H1 (cell line): ENCODE measurements around the gene RNASE4. TPM values are rescaled to one million over a fixed set of nuclear protein-coding genes. Genes with fewer than 3 reads are reported as not detected.

Experiments used
- CTCF ChIA-PET: fragments of 300-600 bp; sonication (Branson Sonifier 250); formaldehyde crosslinking; loops from one replicate; lab custom pipeline; 2021; ENCODE audit not compliant: partially characterized antibody; lab: Charles Lee
- POLR2A ChIA-PET: fragments of 300-600 bp; sonication (Branson Sonifier 250); formaldehyde crosslinking; loops from one replicate; lab custom pipeline; 2021; ENCODE audit warnings: inconsistent platforms; ENCODE audit not compliant: partially characterized antibody; lab: Charles Lee
- DNase-seq, 2 experiments: peaks; one replicate each; pipeline versions ENCODE4 v3.0.0 to v3.0.0-alpha.2; 2010 to 2022; ENCODE audit warnings: low spot score in 2 of 2, low read depth in 1 of 2, mixed read lengths in 1 of 2
- FAIRE-seq: peaks from 2 replicates; lab custom pipeline; 2011; peaks lifted over from hg19 to GRCh38; lab: Jason Lieb, UNC
- H2AFZ ChIP-seq: 2 replicates; pipeline ENCODE4 v1.8.1; 2012; ENCODE audit warnings: low read length, inconsistent platforms
- H2AK5ac ChIP-seq: 2 replicates; pipeline ENCODE4 v1.6.1; 2013; ENCODE audit warnings: low read depth, low read length
- H2BK120ac ChIP-seq: replicated peaks from 2 replicates; pipeline ENCODE3; 2013; ENCODE audit warnings: low read depth, low read length, inconsistent platforms
- H2BK12ac ChIP-seq: 2 replicates; pipeline ENCODE4 v1.6.1; 2013; ENCODE audit warnings: low read depth, low read length
- H2BK15ac ChIP-seq: 2 replicates; pipeline ENCODE4 v1.6.1; 2013; ENCODE audit warnings: low read length
- H2BK20ac ChIP-seq: 2 replicates; pipeline ENCODE4 v1.6.1; 2013; ENCODE audit warnings: low read length
- H2BK5ac ChIP-seq: 2 replicates; pipeline ENCODE4 v1.6.1; 2013; ENCODE audit warnings: low read depth, low read length
- H3K14ac ChIP-seq: 2 replicates; pipeline ENCODE4 v1.6.1; 2013; ENCODE audit warnings: inconsistent platforms; ENCODE audit not compliant: insufficient read length
- H3K18ac ChIP-seq: 2 replicates; pipeline ENCODE4 v1.6.1; 2013; ENCODE audit warnings: low read length; ENCODE audit errors: extremely low read depth
- H3K23ac ChIP-seq: 2 replicates; pipeline ENCODE4 v1.6.1; 2013; ENCODE audit warnings: inconsistent platforms; ENCODE audit not compliant: insufficient read length
- H3K23me2 ChIP-seq: 2 replicates; pipeline ENCODE4 v1.6.1; 2013; ENCODE audit warnings: low read depth, low read length
- H3K27ac ChIP-seq: 2 replicates; pipeline ENCODE4 v1.6.1; 2011; ENCODE audit warnings: low read depth, low read length, inconsistent platforms
- H3K27me3 ChIP-seq, 4 experiments: replicated peaks in 1 of 4; 1 replicate in 1 of 4; 2 replicates in 3 of 4; pipeline versions ENCODE4 v1.6.1 to v1.8.1; 2011 to 2013; ENCODE audit warnings: low read length in 3 of 4, mild to moderate bottlenecking in 3 of 4, inconsistent platforms in 2 of 4, mixed read lengths in 2 of 4, moderate library complexity in 1 of 4; ENCODE audit not compliant: control insufficient read depth in 3 of 4, insufficient read depth in 3 of 4; ENCODE audit errors: extremely low read depth in 1 of 4
- H3K36me3 ChIP-seq, 4 experiments: 2 replicates each; pipeline versions ENCODE4 v1.6.1 to v1.8.1; 2011 to 2013; ENCODE audit warnings: mild to moderate bottlenecking in 4 of 4, low read length in 3 of 4, moderate library complexity in 2 of 4, control low read depth in 1 of 4, inconsistent platforms in 1 of 4; ENCODE audit not compliant: insufficient read depth in 4 of 4, control insufficient read depth in 2 of 4
- H3K4ac ChIP-seq: replicated peaks from 2 replicates; pipeline ENCODE3; 2013; ENCODE audit warnings: low read length, low read depth, mixed read lengths, inconsistent platforms; ENCODE audit not compliant: insufficient read length
- H3K4me1 ChIP-seq, 4 experiments: replicated peaks in 1 of 4; 1 replicate in 1 of 4; 2 replicates in 3 of 4; pipeline versions ENCODE4 v1.6.1 to v1.8.1; 2011 to 2013; ENCODE audit warnings: low read length in 3 of 4, inconsistent platforms in 2 of 4, mixed read lengths in 1 of 4; ENCODE audit not compliant: insufficient read depth in 4 of 4, control insufficient read depth in 3 of 4
- H3K4me2 ChIP-seq, 2 experiments: 2 replicates each; pipeline versions ENCODE4 v1.6.1 to v1.8.1; 2011 to 2013; ENCODE audit warnings: low read depth in 2 of 2, low read length in 2 of 2, control low read depth in 1 of 2, inconsistent platforms in 1 of 2, mild to moderate bottlenecking in 1 of 2; ENCODE audit not compliant: insufficient read depth in 1 of 2
- H3K4me3 ChIP-seq, 4 experiments: fragments of 200-600, 300-600 bp in 1 of 4; sonication (generic), shearing (Covaris generic), sonication (Bioruptor Twin) in 1 of 4; 2 replicates each; pipeline versions ENCODE4 v1.5.1 to v1.8.1; 2011 to 2016; ENCODE audit warnings: low read length in 4 of 4, low read depth in 3 of 4, control low read depth in 2 of 4, inconsistent platforms in 2 of 4, mild to moderate bottlenecking in 2 of 4, mixed read lengths in 1 of 4, moderate library complexity in 1 of 4; ENCODE audit not compliant: insufficient read depth in 2 of 4; ENCODE audit errors: extremely low read depth in 1 of 4
- H3K56ac ChIP-seq: replicated peaks from 2 replicates; pipeline ENCODE3; 2013; ENCODE audit warnings: low read depth, mild to moderate bottlenecking, mixed read lengths, low read length, inconsistent platforms; ENCODE audit not compliant: insufficient read length
- H3K79me1 ChIP-seq: 2 replicates; pipeline ENCODE4 v1.6.1; 2013; ENCODE audit warnings: low read depth, low read length, control low read depth
- H3K79me2 ChIP-seq, 2 experiments: 2 replicates each; pipeline versions ENCODE4 v1.6.1 to v1.8.1; 2012 to 2013; ENCODE audit warnings: low read length in 2 of 2, mild to moderate bottlenecking in 2 of 2, inconsistent platforms in 1 of 2; ENCODE audit not compliant: insufficient read depth in 2 of 2, control insufficient read depth in 1 of 2
- H3K9ac ChIP-seq, 4 experiments: replicated peaks in 1 of 4; 1 replicate in 1 of 4; 2 replicates in 3 of 4; pipeline versions ENCODE4 v1.6.1 to v1.8.1; 2011 to 2013; ENCODE audit warnings: low read depth in 3 of 4, low read length in 3 of 4, control low read depth in 2 of 4, mild to moderate bottlenecking in 2 of 4, moderate library complexity in 2 of 4, inconsistent platforms in 1 of 4; ENCODE audit errors: extremely low read depth in 1 of 4
- H3K9me3 ChIP-seq, 2 experiments: 2 replicates each; pipeline versions ENCODE4 v1.6.1 to v1.8.1; 2012 to 2013; ENCODE audit warnings: mild to moderate bottlenecking in 2 of 2, moderate library complexity in 2 of 2, control low read depth in 1 of 2, inconsistent platforms in 1 of 2, low read depth in 1 of 2, low read length in 1 of 2, mixed read lengths in 1 of 2; ENCODE audit not compliant: insufficient read depth in 2 of 2
- H4K20me1 ChIP-seq, 2 experiments: replicated peaks in 1 of 2; 2 replicates each; pipeline versions ENCODE3 to v1.8.1; 2011 to 2013; ENCODE audit warnings: inconsistent platforms in 2 of 2, low read length in 2 of 2, mild to moderate bottlenecking in 1 of 2; ENCODE audit not compliant: insufficient read depth in 2 of 2, control insufficient read depth in 1 of 2
- H4K5ac ChIP-seq: 2 replicates; pipeline ENCODE4 v1.6.1; 2013; ENCODE audit warnings: low read length, low read depth, mixed read lengths, inconsistent platforms; ENCODE audit not compliant: insufficient read length
- H4K8ac ChIP-seq: 2 replicates; pipeline ENCODE4 v1.8.0; 2013; ENCODE audit warnings: mild to moderate bottlenecking, moderate library complexity, low read length, inconsistent platforms; ENCODE audit not compliant: insufficient read depth; ENCODE audit errors: extremely low read depth
- H4K91ac ChIP-seq: replicated peaks from 2 replicates; pipeline ENCODE3; 2013; ENCODE audit warnings: low read length, mixed read lengths, inconsistent platforms; ENCODE audit not compliant: insufficient read length
- HDAC2 ChIP-seq, 2 experiments: fragments of 300-600 bp in 1 of 2; sonication (generic) in 1 of 2; IDR thresholded peaks; 2 replicates each; pipeline ENCODE4 v1.6.1; 2011 to 2012; ENCODE audit warnings: low read depth in 2 of 2, low read length in 2 of 2, mild to moderate bottlenecking in 2 of 2, moderate library complexity in 2 of 2, borderline replicate concordance in 1 of 2, inconsistent platforms in 1 of 2
- HDAC6 ChIP-seq: IDR thresholded peaks from one replicate; pipeline ENCODE4 v1.7.1; 2012; ENCODE audit warnings: low read depth, mild to moderate bottlenecking, inconsistent platforms, low read length, moderate library complexity
- PHF8 ChIP-seq: fragments of 200-600 bp; sonication (generic); conservative IDR thresholded peaks from 2 replicates; pipeline ENCODE4 v1.7.1; 2012; ENCODE audit warnings: low read depth, mild to moderate bottlenecking, inconsistent platforms, low read length, moderate library complexity
- TBP ChIP-seq: IDR thresholded peaks from 2 replicates; pipeline ENCODE4 v1.6.1; 2011; ENCODE audit warnings: low read depth, low read length, improper control_type of control experiment
- WGBS, 2 experiments: shearing (Covaris generic) in 1 of 2; methylation state at CpG; one replicate each; pipeline versions ENCODE4 v1.1.6 to v1.1.7; 2013 to 2015; ENCODE audit warnings: low lambda C conversion rate in 2 of 2, mixed read lengths in 2 of 2, inconsistent platforms in 1 of 2, low coverage in 1 of 2, missing lambda C conversion rate in 1 of 2; ENCODE audit not compliant: insufficient replicate concordance in 2 of 2, insufficient coverage in 1 of 2, insufficient read length in 1 of 2; ENCODE audit errors: extremely low coverage in 1 of 2, missing lambda C conversion rate in 1 of 2; 5-methylcytosine and 5-hydroxymethylcytosine counted together
- polyA plus RNA-seq, 7 experiments: library from polyadenylated mRNA; depleted of rRNA in 3 of 7; stranded (reverse) in 5 of 7; unstranded in 2 of 7; fragments of >200 nt in 5 of 7; fragments of 200-250 nt in 2 of 7; gene quantifications; 1 replicate in 5 of 7; 2 replicates in 1 of 7; 4 replicates in 1 of 7; pipeline versions ENCODE4 v1.2.1 to v1.2.3, GENCODE V29; 2011 to 2013; ENCODE audit warnings: missing spikeins in 2 of 7, mixed read lengths in 2 of 7
- total RNA-seq: library from RNA; stranded (reverse); fragmentation: NEBNext Ultra II Directional; extraction: Animal tissue kit (Norgen Biotek cat#: 25700); gene quantifications from 2 replicates; pipeline ENCODE4 v1.2.1, GENCODE V29; 2021
- TF ChIP-seq, protein P1 (sequence below): IDR thresholded peaks from 2 replicates; pipeline ENCODE4 v1.6.1; 2012; ENCODE audit warnings: low read length, inconsistent platforms
- TF ChIP-seq, protein P2 (sequence below), 3 experiments: IDR thresholded peaks; 1 replicate in 2 of 3; 2 replicates in 1 of 3; pipeline versions ENCODE4 v1.5.1 to v1.6.1; 2011; ENCODE audit warnings: low read length in 3 of 3, mild to moderate bottlenecking in 3 of 3, inconsistent platforms in 2 of 3, low read depth in 1 of 3, moderate library complexity in 1 of 3; ENCODE audit not compliant: insufficient read depth in 1 of 3; ENCODE audit errors: control extremely low read depth in 1 of 3
- TF ChIP-seq, protein P3 (sequence below): IDR thresholded peaks from 2 replicates; pipeline ENCODE4 v1.6.1; 2011; ENCODE audit warnings: low read depth, mild to moderate bottlenecking, low read length; ENCODE audit not compliant: insufficient read depth

Gene RNASE4
- total and polyA plus RNA-seq, 2 of the 8 experiments (the other 6 are each of a cell fraction or from before 2014, with no cell fraction given), result 0.61 to 3.5 TPM

DNA sequence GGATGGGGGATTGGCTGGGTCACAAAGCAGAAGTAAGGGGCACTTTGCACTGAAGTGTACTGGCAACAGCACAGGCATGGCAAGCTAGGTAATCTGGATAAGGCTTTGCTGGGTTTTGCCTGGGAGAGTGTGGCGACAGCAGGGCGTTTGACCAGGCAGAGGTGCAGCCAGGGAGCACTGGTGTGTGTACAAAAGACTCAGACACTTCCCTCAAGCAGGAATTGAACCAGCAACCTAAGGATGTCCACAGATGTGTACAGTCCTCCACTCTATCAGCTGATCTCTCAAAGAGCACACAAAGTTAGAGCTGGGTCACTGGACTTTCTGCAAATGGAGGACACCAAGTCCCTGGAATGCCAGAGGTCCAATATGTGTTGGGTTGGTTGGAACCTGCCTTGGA lies 15.4 kb upstream of the RNASE4 start:
- no peak overlapping the region for H3K23ac ChIP-seq
- H3K18ac ChIP-seq, result no peak overlapping the region
- FAIRE-seq (no peak), DNase-seq (no peak)
- no peak overlapping the region for H3K4ac ChIP-seq
- H4K91ac ChIP-seq, result no peak overlapping the region
- H2BK20ac ChIP-seq, result 0 out of 2 replicates have a peak overlapping the region, but pooled peaks have one; percentile 43
- no peak overlapping the region for H2BK120ac ChIP-seq
- 86% methylated on average over 2 of the region's 2 CpGs; no CpG with 5 or more reads in 1 of the 2 experiments for WGBS, 2 experiments
- no peak overlapping the region for H3K56ac ChIP-seq
- no peaks in the 10 kb centered on the region for H4K20me1 ChIP-seq
- H2BK15ac ChIP-seq, result no peak overlapping the region
- H3K9ac ChIP-seq, result no peak overlapping the region
- no peak overlapping the region for H3K14ac ChIP-seq
- H4K8ac ChIP-seq, result no peak overlapping the region
- no peak overlapping the region for H3K4me2 ChIP-seq
- H3K27ac ChIP-seq, result no peak overlapping the region
- no peaks in the 10 kb centered on the region; a peak in 1 of 7 replicates for H3K27me3 ChIP-seq
- no peak overlapping the region for H2BK12ac ChIP-seq
- no peak overlapping the region for H2AFZ ChIP-seq
- no peaks in the 10 kb centered on the region for H3K79me2 ChIP-seq
- POLR2A ChIA-PET, result interaction anchor here (0.8 to 2.0 kb wide), 2 partner anchors 12 to 13 kb away, joined by 3 to 5 read pairs; no protein-coding TSS in a partner anchor
- H3K9me3 ChIP-seq, result no peaks in the 10 kb centered on the region
- no peak overlapping the region for H2BK5ac ChIP-seq
- CTCF ChIA-PET, result interaction anchor here (0.5 to 2.7 kb wide), 6 partner anchors 10 to 415 kb away, joined by 3 to 15 read pairs (median 3); no protein-coding TSS in a partner anchor
- no peaks in the 10 kb centered on the region for H3K79me1 ChIP-seq
- H2AK5ac ChIP-seq, result no peak overlapping the region
- no peaks in the 10 kb centered on the region for H3K36me3 ChIP-seq
- H4K5ac ChIP-seq, result no peak overlapping the region
- H3K4me1 ChIP-seq, result no peaks in the 10 kb centered on the region
- H3K23me2 ChIP-seq, result no peaks in the 10 kb centered on the region; the same call in 1 of the 2 replicates
- H3K4me3 ChIP-seq, result no peak overlapping the region
- TF ChIP-seq HDAC6 (no peak), TBP (peak; percentile 74), HDAC2 (IDR thresholded peaks at IDR 0.05; ENCODE audit: borderline replicate concordance in 1 of 2, low read depth in 2 of 2, low read length in 2 of 2) (no peak), PHF8 (no peak)
- TF ChIP-seq, protein P1, sequence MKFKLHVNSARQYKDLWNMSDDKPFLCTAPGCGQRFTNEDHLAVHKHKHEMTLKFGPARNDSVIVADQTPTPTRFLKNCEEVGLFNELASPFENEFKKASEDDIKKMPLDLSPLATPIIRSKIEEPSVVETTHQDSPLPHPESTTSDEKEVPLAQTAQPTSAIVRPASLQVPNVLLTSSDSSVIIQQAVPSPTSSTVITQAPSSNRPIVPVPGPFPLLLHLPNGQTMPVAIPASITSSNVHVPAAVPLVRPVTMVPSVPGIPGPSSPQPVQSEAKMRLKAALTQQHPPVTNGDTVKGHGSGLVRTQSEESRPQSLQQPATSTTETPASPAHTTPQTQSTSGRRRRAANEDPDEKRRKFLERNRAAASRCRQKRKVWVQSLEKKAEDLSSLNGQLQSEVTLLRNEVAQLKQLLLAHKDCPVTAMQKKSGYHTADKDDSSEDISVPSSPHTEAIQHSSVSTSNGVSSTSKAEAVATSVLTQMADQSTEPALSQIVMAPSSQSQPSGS, result no peak
- TF ChIP-seq, protein P2, sequence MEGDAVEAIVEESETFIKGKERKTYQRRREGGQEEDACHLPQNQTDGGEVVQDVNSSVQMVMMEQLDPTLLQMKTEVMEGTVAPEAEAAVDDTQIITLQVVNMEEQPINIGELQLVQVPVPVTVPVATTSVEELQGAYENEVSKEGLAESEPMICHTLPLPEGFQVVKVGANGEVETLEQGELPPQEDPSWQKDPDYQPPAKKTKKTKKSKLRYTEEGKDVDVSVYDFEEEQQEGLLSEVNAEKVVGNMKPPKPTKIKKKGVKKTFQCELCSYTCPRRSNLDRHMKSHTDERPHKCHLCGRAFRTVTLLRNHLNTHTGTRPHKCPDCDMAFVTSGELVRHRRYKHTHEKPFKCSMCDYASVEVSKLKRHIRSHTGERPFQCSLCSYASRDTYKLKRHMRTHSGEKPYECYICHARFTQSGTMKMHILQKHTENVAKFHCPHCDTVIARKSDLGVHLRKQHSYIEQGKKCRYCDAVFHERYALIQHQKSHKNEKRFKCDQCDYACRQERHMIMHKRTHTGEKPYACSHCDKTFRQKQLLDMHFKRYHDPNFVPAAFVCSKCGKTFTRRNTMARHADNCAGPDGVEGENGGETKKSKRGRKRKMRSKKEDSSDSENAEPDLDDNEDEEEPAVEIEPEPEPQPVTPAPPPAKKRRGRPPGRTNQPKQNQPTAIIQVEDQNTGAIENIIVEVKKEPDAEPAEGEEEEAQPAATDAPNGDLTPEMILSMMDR (IDR thresholded peaks at IDR 0.05; ENCODE audit: control extremely low read depth in 1 of 3, insufficient read depth in 1 of 3, low read depth in 1 of 3, low read length in 3 of 3), result no peak
- TF ChIP-seq, protein P3, sequence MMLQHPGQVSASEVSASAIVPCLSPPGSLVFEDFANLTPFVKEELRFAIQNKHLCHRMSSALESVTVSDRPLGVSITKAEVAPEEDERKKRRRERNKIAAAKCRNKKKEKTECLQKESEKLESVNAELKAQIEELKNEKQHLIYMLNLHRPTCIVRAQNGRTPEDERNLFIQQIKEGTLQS, result no peak
